ENCODE results near the gene LCOR.
"Not testable (repeated sequence)": the region's sequence is repeated elsewhere in the genome, so short reads cannot be mapped to it uniquely, and the experiment has no call there.

The LCOR gene

GRCh38 chr10:97032624-97033023 lies 200.5 kb downstream of the LCOR start:
- no peak for DNase-seq (ENCODE audit: low read depth, low spot score)

- not testable (repeated sequence) for DNase-seq (ENCODE audit: low read depth, low spot score)
Measured at GRCh38 chr10:97033841-97034240, 201.7 kb downstream of the LCOR start.

GRCh38 chr10:97034301-97034700 lies 202.2 kb downstream of the LCOR start:
- no peak for DNase-seq (ENCODE audit: low read depth, low spot score)

GRCh38 chr10:97034958-97035769 lies 203.1 kb downstream of the LCOR start:
- no peak for DNase-seq (ENCODE audit: low read depth, low spot score)

GRCh38 chr10:97037365-97038361 lies 205.6 kb downstream of the LCOR start:
- DNase-seq (ENCODE audit: low read depth, low spot score): no peak

DNA sequence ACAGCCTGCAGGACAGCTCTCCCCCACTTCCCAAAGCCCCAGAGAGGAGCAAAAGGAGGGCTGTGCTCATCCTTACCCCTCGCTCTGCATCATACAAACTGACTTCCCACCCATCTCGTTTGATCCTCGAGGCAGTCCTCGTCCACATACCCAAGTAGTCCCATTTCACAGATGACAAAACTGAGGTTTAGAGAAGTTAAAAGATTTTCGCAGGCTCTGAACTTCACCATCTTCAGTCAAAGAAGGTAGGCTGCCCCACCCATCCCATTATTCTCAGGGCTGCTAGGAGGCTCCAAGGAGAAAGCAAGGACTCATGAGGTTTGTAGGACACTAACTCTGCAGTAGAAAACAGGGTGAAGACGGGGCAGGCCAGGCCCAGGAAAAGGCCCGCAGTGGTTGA lies 206.6 kb downstream of the LCOR start:
- DNase-seq (ENCODE audit: low read depth, low spot score): no peak

- no peak for DNase-seq (ENCODE audit: low read depth, low spot score)
Measured at GRCh38 chr10:97039538-97040247, 207.6 kb downstream of the LCOR start.

- DNase-seq (ENCODE audit: low read depth, low spot score): no peak
Measured at GRCh38 chr10:97040248-97040584, 208.1 kb downstream of the LCOR start.

GRCh38 chr10:97040706-97041105 lies 208.6 kb downstream of the LCOR start:
- DNase-seq (ENCODE audit: low read depth, low spot score): no peak

GRCh38 chr10:97042081-97042480 lies 210.0 kb downstream of the LCOR start:
- no peak for DNase-seq (ENCODE audit: low read depth, low spot score)

GRCh38 chr10:97042716-97043562 lies 210.8 kb downstream of the LCOR start:
- no peak for DNase-seq (ENCODE audit: low read depth, low spot score)

DNA sequence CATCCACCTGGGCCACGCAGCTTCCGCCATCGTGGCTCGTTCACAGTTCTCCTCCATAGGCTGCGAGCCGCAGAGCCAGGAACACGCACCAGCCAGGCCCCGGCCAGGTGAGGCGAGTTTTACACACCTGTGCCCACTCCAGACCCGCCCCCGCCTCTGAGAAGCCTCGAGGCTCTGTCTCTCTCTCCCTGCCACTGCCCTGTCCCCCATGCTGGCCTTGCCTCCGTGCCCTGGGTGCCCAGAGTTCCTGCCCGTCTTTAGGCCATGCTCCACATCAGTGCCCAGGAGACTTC lies 211.4 kb downstream of the LCOR start:
- no peak for DNase-seq (ENCODE audit: low read depth, low spot score)

Data from brain pericyte (primary cell).